Prostate gland (tissue), 2 donors: ENCODE results near the gene TCF4.

Source experiments
- POLR2A ChIP-seq: fragments of 450-650 bp; IDR thresholded peaks from one replicate; pipeline ENCODE4 v1.6.1; 2016; ENCODE audit warnings: antibody characterized with exemption, mild to moderate bottlenecking
- TF ChIP-seq, protein P1 (sequence below), 4 experiments: fragments of 200-600 bp in 2 of 4; fragments of 450-650 bp in 2 of 4; sonication (generic) in 2 of 4; IDR thresholded peaks; 1 replicate in 3 of 4; 2 replicates in 1 of 4; pipeline ENCODE4 v1.5.1; 2016 to 2019; ENCODE audit warnings: antibody characterized with exemption in 4 of 4, mild to moderate bottlenecking in 2 of 4, moderate library complexity in 2 of 4

- no peak for TF ChIP-seq POLR2A
- TF ChIP-seq, protein P1, sequence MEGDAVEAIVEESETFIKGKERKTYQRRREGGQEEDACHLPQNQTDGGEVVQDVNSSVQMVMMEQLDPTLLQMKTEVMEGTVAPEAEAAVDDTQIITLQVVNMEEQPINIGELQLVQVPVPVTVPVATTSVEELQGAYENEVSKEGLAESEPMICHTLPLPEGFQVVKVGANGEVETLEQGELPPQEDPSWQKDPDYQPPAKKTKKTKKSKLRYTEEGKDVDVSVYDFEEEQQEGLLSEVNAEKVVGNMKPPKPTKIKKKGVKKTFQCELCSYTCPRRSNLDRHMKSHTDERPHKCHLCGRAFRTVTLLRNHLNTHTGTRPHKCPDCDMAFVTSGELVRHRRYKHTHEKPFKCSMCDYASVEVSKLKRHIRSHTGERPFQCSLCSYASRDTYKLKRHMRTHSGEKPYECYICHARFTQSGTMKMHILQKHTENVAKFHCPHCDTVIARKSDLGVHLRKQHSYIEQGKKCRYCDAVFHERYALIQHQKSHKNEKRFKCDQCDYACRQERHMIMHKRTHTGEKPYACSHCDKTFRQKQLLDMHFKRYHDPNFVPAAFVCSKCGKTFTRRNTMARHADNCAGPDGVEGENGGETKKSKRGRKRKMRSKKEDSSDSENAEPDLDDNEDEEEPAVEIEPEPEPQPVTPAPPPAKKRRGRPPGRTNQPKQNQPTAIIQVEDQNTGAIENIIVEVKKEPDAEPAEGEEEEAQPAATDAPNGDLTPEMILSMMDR (IDR thresholded peaks at IDR 0.05) = no peak
These were observed 304.7 kb downstream of the TCF4 start for GRCh38 chr18:55283309-55283708.
